ENCODE results near the gene KCTD4.

- no peak for TF ChIP-seq EP300 (IDR thresholded peaks at IDR 0.05; ENCODE audit: low read depth)
- no peak for TF ChIP-seq CTCF (IDR thresholded peaks at IDR 0.05)
Measured at GRCh38 chr13:45218689-45219088, 17.8 kb upstream of the KCTD4 start.
